ENCODE results near the gene GPANK1. TPM values are rescaled to one million over a fixed set of nuclear protein-coding genes. Genes with fewer than 3 reads are reported as not detected.

GPANK1 gene
- total RNA-seq, 1 donor from 2014 or later: 12.9 TPM

GRCh38 chr6:31690231-31691077 is 25.7 kb upstream of the GPANK1 start:
- no peak for DNase-seq

- DNase-seq: peak; percentile 36
Measured at GRCh38 chr6:31689249-31690110, 24.7 kb upstream of the GPANK1 start.

GRCh38 chr6:31687860-31688693 is 23.3 kb upstream of the GPANK1 start:
- no peak for DNase-seq

- DNase-seq: no peak
Measured at GRCh38 chr6:31687321-31687720, 22.5 kb upstream of the GPANK1 start.

GRCh38 chr6:31686483-31686882 is 21.7 kb upstream of the GPANK1 start:
- DNase-seq: no peak

- no peak for DNase-seq
Measured at GRCh38 chr6:31683591-31683990, 18.8 kb upstream of the GPANK1 start.

GRCh38 chr6:31681135-31681671 is 16.4 kb upstream of the GPANK1 start:
- peak; percentile 48 for DNase-seq

- DNase-seq: peak; percentile 92
Measured at GRCh38 chr6:31680226-31681134, 15.7 kb upstream of the GPANK1 start, which contains the start of gene LY6G5C. TSS of gene LY6G5C (minus strand) at chr6:31681067. CDS start at chr6:31680373, 694 bp downstream.

GRCh38 chr6:31677955-31678354 is 13.2 kb upstream of the GPANK1 start:
- no peak for DNase-seq

- DNase-seq: no peak
Measured at GRCh38 chr6:31676904-31677303, 12.1 kb upstream of the GPANK1 start.

- no peak for DNase-seq
Measured at GRCh38 chr6:31676322-31676903, 11.6 kb upstream of the GPANK1 start.

GRCh38 chr6:31669676-31670075 is 4.9 kb upstream of the GPANK1 start, which contains the start of gene LY6G5B:
TSS of gene LY6G5B (plus strand) at chr6:31669976. CDS start at chr6:31670951, 975 bp downstream.
- no peak for DNase-seq

GRCh38 chr6:31666337-31666965 is 1.7 kb upstream of the GPANK1 start:
- DNase-seq: no peak

GRCh38 chr6:31665501-31666336 is 922 bp upstream of the GPANK1 start, which contains the start of gene CSNK2B:
TSS of gene CSNK2B (plus strand) at chr6:31666080. CDS start at chr6:31666832, 752 bp downstream.
- peak; percentile 98 for DNase-seq

GRCh38 chr6:31663961-31664789 is 622 bp downstream of the GPANK1 start:
- peak; percentile 75 for DNase-seq

- no peak for DNase-seq
Measured at GRCh38 chr6:31663126-31663960, 1.5 kb downstream of the GPANK1 start.

- no peak for DNase-seq
Measured at GRCh38 chr6:31662124-31662723, 2.6 kb downstream of the GPANK1 start.
